COLO668 (cell line): Measurements from ENCODE around the gene ATPAF1.
A peak's percentile ranks its signal among the peaks of the same experiment; 100 is the strongest.
"Not testable (repeated sequence)": the region's sequence is repeated elsewhere in the genome, so short reads cannot be mapped to it uniquely, and the experiment has no call there.

Experiments
- DNase-seq: peaks from one replicate; lab custom pipeline; 2025; ENCODE audit not compliant: unreplicated experiment; lab: John Stamatoyannopoulos, UW

ATPAF1 gene

GRCh38 chr1:46681333-46682034, 13.3 kb upstream of the ATPAF1 start:
- DNase-seq, result no peak

GRCh38 chr1:46679789-46680573, 11.8 kb upstream of the ATPAF1 start:
- no peak for DNase-seq

- DNase-seq, result no peak
Measured at GRCh38 chr1:46677339-46677738, 9.2 kb upstream of the ATPAF1 start.

GRCh38 chr1:46676531-46676930, 8.4 kb upstream of the ATPAF1 start:
- no peak for DNase-seq

GRCh38 chr1:46675549-46676314, 7.6 kb upstream of the ATPAF1 start:
- no peak for DNase-seq

- peak; percentile 32 for DNase-seq
Measured at GRCh38 chr1:46673749-46674182, 5.6 kb upstream of the ATPAF1 start.

GRCh38 chr1:46672696-46673095, 4.5 kb upstream of the ATPAF1 start:
- no peak for DNase-seq

GRCh38 chr1:46671554-46671953, 3.4 kb upstream of the ATPAF1 start, which contains the start of gene TEX38:
TSS of gene TEX38 (plus strand) at chr1:46671854. CDS start at chr1:46671935, 81 bp downstream.
- no peak for DNase-seq

- DNase-seq, result no peak
Measured at GRCh38 chr1:46670134-46670533, 2.0 kb upstream of the ATPAF1 start.

- no peak for DNase-seq
Measured at GRCh38 chr1:46665983-46666382, 2.2 kb downstream of the ATPAF1 start.

- not testable (repeated sequence) for DNase-seq
Measured at GRCh38 chr1:46662919-46663318, 5.2 kb downstream of the ATPAF1 start.

GRCh38 chr1:46660116-46660515, 8.0 kb downstream of the ATPAF1 start:
- DNase-seq, result not testable (repeated sequence)

GRCh38 chr1:46659307-46659870, 8.8 kb downstream of the ATPAF1 start:
- no peak for DNase-seq

GRCh38 chr1:46657775-46658174, 10.4 kb downstream of the ATPAF1 start:
- no peak for DNase-seq

GRCh38 chr1:46656643-46657042, 11.5 kb downstream of the ATPAF1 start:
- DNase-seq, result no peak

- DNase-seq, result no peak
Measured at GRCh38 chr1:46655848-46656247, 12.3 kb downstream of the ATPAF1 start.

- DNase-seq, result not testable (repeated sequence)
Measured at GRCh38 chr1:46654698-46655097, 13.5 kb downstream of the ATPAF1 start.

- no peak for DNase-seq
Measured at GRCh38 chr1:46654012-46654411, 14.2 kb downstream of the ATPAF1 start.

GRCh38 chr1:46653405-46653958, 14.7 kb downstream of the ATPAF1 start:
- no peak for DNase-seq

GRCh38 chr1:46652321-46653100, 15.7 kb downstream of the ATPAF1 start:
- DNase-seq, result no peak
